HepG2 (cell line): ENCODE results near the gene ENPP7. TPM values are rescaled to one million over a fixed set of nuclear protein-coding genes. Genes with fewer than 3 reads are reported as not detected.

Experiments used
- MATR3 ChIP-seq: sonication (generic); formaldehyde crosslinking; IDR thresholded peaks from 2 replicates; pipeline ENCODE4 v1.4.0; 2020; ENCODE audit warnings: missing genetic modification reagents
- MXI1 ChIP-seq: IDR thresholded peaks from 3 replicates; pipeline ENCODE4 v1.6.1; 2012; ENCODE audit warnings: low read depth, low read length, inconsistent platforms, borderline replicate concordance
- MYC ChIP-seq: sonication (generic); formaldehyde crosslinking; IDR thresholded peaks from 2 replicates; pipeline ENCODE4 v1.9.0; 2021; ENCODE audit warnings: missing genetic modification reagents, borderline replicate concordance
- PHF8 ChIP-seq: sonication (generic); formaldehyde crosslinking; IDR thresholded peaks from 2 replicates; pipeline ENCODE4 v1.5.0; 2020; ENCODE audit warnings: missing genetic modification reagents
- SAFB2 ChIP-seq: sonication (generic); formaldehyde crosslinking; IDR thresholded peaks from 2 replicates; pipeline ENCODE4 v1.5.1; 2020; ENCODE audit warnings: missing genetic modification reagents, low read depth, mild to moderate bottlenecking, borderline replicate concordance
- SMARCC2 ChIP-seq: fragments of 450-650 bp; IDR thresholded peaks from 2 replicates; pipeline ENCODE4 v1.6.1; 2017; ENCODE audit warnings: antibody characterized with exemption, mild to moderate bottlenecking
- TGIF2 ChIP-seq: IDR thresholded peaks from 2 replicates; pipeline ENCODE4 v1.6.1; 2016; ENCODE audit warnings: control low read depth, missing compliant biosample characterization
- ZBTB42 ChIP-seq: sonication (generic); formaldehyde crosslinking; IDR thresholded peaks from 2 replicates; pipeline ENCODE4 v1.5.0; 2020; ENCODE audit warnings: mild to moderate bottlenecking, missing genetic modification reagents
- ZNF460 ChIP-seq: sonication (generic); formaldehyde crosslinking; IDR thresholded peaks from 2 replicates; pipeline ENCODE4 v1.5.1; 2020; ENCODE audit warnings: missing genetic modification reagents, mild to moderate bottlenecking, borderline replicate concordance
- ZNF747 ChIP-seq: sonication (generic); formaldehyde crosslinking; IDR thresholded peaks from 2 replicates; pipeline ENCODE4 v1.8.1; 2023; ENCODE audit warnings: missing genetic modification reagents, mild to moderate bottlenecking, borderline replicate concordance
- ZSCAN31 ChIP-seq: sonication (generic); formaldehyde crosslinking; IDR thresholded peaks from 2 replicates; pipeline ENCODE4 v1.5.0; 2020; ENCODE audit warnings: low read depth, mild to moderate bottlenecking, missing genetic modification reagents
- polyA plus RNA-seq, 8 experiments: library from polyadenylated mRNA; depleted of rRNA in 3 of 8; stranded (reverse) in 7 of 8; unstranded in 1 of 8; fragments of >200 nt; fragmentation: Illumina TruSeq in 4 of 8; extraction: Trizol in 4 of 8; gene quantifications; 2 replicates each; pipeline versions ENCODE4 v1.2.1 to v1.2.3, GENCODE V29; 2011 to 2016; ENCODE audit warnings: low read depth in 4 of 8, missing spikeins in 1 of 8, mixed read lengths in 1 of 8; ENCODE audit not compliant: insufficient read depth in 1 of 8
- total RNA-seq, 5 experiments: library from RNA; depleted of rRNA; stranded (reverse); fragments of >200 nt; fragmentation: Illumina TruSeq; extraction: Trizol; gene quantifications; 2 replicates each; pipeline ENCODE4 v1.2.3, GENCODE V29; 2016; ENCODE audit warnings: low read depth in 1 of 5
- TF ChIP-seq, protein P1 (sequence below): IDR thresholded peaks from 2 replicates; pipeline ENCODE4 v1.6.1; 2016; ENCODE audit warnings: mild to moderate bottlenecking, missing biosample characterization, missing genetic modification reagents
- TF ChIP-seq, protein P2 (sequence below): sonication (generic); formaldehyde crosslinking; IDR thresholded peaks from 2 replicates; pipeline ENCODE4 v1.5.1; 2020; ENCODE audit warnings: missing genetic modification reagents, mild to moderate bottlenecking, borderline replicate concordance
- TF ChIP-seq, protein P3 (sequence below): sonication (generic); formaldehyde crosslinking; IDR thresholded peaks from 2 replicates; pipeline ENCODE4 v1.4.0; 2020; ENCODE audit warnings: low read depth, missing genetic modification reagents
- TF ChIP-seq, protein P4 (sequence below): sonication (generic); formaldehyde crosslinking; IDR thresholded peaks from 2 replicates; pipeline ENCODE4 v1.5.0; 2020; ENCODE audit warnings: missing genetic modification reagents, mild to moderate bottlenecking, borderline replicate concordance
- TF ChIP-seq, protein P5 (sequence below): sonication (generic); formaldehyde crosslinking; IDR thresholded peaks from 2 replicates; pipeline ENCODE4 v1.4.0; 2020; ENCODE audit warnings: missing genetic modification reagents, low read depth, mild to moderate bottlenecking, borderline replicate concordance

ENPP7 gene
- total and polyA plus RNA-seq, 2 of the 13 experiments (the other 11 are each of a cell fraction or from before 2014, with no cell fraction given): 1.1 to 2.2 TPM

DNA sequence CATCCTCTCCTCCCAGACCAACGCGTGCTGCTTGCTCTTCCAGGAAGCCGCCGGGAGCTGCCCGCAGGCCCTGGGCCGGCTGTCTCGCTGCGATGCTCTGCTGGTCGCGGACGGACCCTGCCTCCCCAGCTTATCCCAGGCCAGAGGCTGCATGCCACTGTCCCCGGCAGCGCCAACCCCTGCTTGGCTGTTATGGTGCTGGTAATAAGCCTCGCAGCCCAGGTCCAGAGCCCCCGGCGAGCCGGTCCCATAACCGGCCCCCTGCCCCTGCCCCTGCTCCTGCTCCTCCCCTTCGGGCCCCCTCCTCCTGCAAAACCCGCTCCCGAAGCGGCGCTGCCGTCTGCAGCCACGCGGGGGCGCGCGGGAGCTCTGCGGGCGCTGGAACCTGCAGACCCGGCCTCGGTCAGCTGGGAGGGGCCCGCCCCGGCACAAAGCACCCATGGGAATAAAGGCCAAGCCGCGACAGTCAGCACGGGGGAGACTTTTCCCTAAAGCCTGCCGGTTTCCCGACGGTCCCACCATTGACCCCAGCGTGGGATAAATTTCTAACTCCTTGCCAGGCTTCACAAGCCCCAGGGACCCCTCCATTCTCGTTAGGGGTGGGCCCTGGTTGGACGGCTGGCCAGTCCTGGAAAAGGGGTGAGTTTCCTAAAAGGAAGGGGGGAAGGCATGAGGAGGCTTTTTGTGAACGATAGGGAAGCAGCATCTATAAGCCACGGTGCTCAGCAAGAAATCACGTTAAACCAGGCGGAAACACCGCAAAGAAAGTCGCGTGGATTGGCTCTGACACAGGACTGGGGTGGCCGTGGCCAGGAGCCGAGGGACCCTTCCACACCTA lies 11.2 kb downstream of the ENPP7 start (continued):
- TF ChIP-seq MATR3 (CRISPR knock-in tag): no peak
- TF ChIP-seq, protein P1, sequence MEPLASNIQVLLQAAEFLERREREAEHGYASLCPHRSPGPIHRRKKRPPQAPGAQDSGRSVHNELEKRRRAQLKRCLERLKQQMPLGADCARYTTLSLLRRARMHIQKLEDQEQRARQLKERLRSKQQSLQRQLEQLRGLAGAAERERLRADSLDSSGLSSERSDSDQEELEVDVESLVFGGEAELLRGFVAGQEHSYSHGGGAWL (CRISPR knock-in tag): 0 out of 2 replicates have a peak, but pooled peaks have one; percentile 75
- TF ChIP-seq TGIF2 (CRISPR knock-in tag): peak; percentile 38; the same call in 1 of the 2 replicates
- no peak for TF ChIP-seq SMARCC2
- TF ChIP-seq, protein P2, sequence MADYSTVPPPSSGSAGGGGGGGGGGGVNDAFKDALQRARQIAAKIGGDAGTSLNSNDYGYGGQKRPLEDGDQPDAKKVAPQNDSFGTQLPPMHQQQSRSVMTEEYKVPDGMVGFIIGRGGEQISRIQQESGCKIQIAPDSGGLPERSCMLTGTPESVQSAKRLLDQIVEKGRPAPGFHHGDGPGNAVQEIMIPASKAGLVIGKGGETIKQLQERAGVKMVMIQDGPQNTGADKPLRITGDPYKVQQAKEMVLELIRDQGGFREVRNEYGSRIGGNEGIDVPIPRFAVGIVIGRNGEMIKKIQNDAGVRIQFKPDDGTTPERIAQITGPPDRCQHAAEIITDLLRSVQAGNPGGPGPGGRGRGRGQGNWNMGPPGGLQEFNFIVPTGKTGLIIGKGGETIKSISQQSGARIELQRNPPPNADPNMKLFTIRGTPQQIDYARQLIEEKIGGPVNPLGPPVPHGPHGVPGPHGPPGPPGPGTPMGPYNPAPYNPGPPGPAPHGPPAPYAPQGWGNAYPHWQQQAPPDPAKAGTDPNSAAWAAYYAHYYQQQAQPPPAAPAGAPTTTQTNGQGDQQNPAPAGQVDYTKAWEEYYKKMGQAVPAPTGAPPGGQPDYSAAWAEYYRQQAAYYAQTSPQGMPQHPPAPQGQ (CRISPR knock-in tag): peak; percentile 78; the same call in 1 of the 2 replicates
- TF ChIP-seq ZSCAN31 (CRISPR knock-in tag): peak; percentile 67; the same call in 1 of the 2 replicates
- TF ChIP-seq SAFB2 (CRISPR knock-in tag): peak; percentile 16; the same call in 1 of the 2 replicates
- TF ChIP-seq, protein P3, sequence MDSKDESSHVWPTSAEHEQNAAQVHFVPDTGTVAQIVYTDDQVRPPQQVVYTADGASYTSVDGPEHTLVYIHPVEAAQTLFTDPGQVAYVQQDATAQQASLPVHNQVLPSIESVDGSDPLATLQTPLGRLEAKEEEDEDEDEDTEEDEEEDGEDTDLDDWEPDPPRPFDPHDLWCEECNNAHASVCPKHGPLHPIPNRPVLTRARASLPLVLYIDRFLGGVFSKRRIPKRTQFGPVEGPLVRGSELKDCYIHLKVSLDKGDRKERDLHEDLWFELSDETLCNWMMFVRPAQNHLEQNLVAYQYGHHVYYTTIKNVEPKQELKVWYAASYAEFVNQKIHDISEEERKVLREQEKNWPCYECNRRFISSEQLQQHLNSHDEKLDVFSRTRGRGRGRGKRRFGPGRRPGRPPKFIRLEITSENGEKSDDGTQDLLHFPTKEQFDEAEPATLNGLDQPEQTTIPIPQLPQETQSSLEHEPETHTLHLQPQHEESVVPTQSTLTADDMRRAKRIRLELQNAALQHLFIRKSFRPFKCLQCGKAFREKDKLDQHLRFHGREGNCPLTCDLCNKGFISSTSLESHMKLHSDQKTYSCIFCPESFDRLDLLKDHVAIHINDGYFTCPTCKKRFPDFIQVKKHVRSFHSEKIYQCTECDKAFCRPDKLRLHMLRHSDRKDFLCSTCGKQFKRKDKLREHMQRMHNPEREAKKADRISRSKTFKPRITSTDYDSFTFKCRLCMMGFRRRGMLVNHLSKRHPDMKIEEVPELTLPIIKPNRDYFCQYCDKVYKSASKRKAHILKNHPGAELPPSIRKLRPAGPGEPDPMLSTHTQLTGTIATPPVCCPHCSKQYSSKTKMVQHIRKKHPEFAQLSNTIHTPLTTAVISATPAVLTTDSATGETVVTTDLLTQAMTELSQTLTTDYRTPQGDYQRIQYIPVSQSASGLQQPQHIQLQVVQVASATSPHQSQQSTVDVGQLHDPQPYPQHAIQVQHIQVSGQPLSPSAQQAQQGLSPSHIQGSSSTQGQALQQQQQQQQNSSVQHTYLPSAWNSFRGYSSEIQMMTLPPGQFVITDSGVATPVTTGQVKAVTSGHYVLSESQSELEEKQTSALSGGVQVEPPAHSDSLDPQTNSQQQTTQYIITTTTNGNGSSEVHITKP (CRISPR knock-in tag): 0 out of 2 replicates have a peak, but pooled peaks have one; percentile 63
- TF ChIP-seq PHF8 (CRISPR knock-in tag): peak; percentile 51; the same call in 1 of the 2 replicates
- TF ChIP-seq MYC (CRISPR knock-in tag): peak; percentile 67; the same call in 1 of the 2 replicates
- TF ChIP-seq ZNF747 (CRISPR knock-in tag): 0 out of 2 replicates have a peak, but pooled peaks have one; percentile 81
- TF ChIP-seq ZNF460 (CRISPR knock-in tag): no peak; the same call in 1 of the 2 replicates
- peak; percentile 62; the same call in 1 of the 3 replicates for TF ChIP-seq MXI1
- TF ChIP-seq, protein P4, sequence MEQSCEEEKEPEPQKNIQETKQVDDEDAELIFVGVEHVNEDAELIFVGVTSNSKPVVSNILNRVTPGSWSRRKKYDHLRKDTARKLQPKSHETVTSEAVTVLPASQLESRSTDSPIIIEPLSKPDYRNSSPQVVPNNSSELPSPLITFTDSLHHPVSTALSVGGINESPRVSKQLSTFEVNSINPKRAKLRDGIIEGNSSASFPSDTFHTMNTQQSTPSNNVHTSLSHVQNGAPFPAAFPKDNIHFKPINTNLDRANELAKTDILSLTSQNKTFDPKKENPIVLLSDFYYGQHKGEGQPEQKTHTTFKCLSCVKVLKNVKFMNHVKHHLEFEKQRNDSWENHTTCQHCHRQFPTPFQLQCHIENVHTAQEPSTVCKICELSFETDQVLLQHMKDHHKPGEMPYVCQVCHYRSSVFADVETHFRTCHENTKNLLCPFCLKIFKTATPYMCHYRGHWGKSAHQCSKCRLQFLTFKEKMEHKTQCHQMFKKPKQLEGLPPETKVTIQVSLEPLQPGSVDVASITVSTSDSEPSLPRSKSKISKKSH: 0 out of 2 replicates have a peak, but pooled peaks have one; percentile 38
- TF ChIP-seq, protein P5, sequence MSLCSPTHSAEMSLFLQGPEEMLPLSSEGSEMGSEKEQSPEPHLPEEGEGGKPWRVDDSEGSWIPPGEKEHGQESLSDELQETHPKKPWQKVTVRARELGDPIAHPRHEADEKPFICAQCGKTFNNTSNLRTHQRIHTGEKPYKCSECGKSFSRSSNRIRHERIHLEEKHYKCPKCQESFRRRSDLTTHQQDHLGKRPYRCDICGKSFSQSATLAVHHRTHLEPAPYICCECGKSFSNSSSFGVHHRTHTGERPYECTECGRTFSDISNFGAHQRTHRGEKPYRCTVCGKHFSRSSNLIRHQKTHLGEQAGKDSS: 0 out of 2 replicates have a peak, but pooled peaks have one; percentile 64
- TF ChIP-seq ZBTB42: no peak
